Measurements from ENCODE around the gene RHOC. TPM values are rescaled to one million over a fixed set of nuclear protein-coding genes. Genes with fewer than 3 reads are reported as not detected.

RHOC gene
- total RNA-seq, 1 donor from 2014 or later: 87.5 TPM

DNA sequence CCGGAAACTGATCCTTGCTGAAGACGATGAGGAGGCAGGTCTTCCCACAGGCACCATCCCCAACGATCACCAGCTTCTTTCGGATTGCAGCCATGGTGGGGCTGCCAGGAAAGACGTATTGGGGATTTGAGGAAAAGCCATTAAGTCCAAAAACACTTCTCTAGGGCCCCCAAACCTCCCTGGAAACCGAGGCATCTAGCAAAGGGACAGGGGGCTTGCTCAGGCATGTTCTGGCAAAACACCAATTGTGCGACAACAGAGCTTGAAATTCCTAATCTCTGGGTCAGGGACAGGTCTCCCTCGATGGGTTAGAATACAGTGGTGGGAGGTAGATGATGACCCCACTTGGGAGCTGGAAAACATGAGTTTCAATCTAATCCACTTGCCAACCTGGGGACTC, 3.2 kb downstream of the RHOC start:
- intact Hi-C loops (cut with micrococcal nuclease): no loop called here

DNA sequence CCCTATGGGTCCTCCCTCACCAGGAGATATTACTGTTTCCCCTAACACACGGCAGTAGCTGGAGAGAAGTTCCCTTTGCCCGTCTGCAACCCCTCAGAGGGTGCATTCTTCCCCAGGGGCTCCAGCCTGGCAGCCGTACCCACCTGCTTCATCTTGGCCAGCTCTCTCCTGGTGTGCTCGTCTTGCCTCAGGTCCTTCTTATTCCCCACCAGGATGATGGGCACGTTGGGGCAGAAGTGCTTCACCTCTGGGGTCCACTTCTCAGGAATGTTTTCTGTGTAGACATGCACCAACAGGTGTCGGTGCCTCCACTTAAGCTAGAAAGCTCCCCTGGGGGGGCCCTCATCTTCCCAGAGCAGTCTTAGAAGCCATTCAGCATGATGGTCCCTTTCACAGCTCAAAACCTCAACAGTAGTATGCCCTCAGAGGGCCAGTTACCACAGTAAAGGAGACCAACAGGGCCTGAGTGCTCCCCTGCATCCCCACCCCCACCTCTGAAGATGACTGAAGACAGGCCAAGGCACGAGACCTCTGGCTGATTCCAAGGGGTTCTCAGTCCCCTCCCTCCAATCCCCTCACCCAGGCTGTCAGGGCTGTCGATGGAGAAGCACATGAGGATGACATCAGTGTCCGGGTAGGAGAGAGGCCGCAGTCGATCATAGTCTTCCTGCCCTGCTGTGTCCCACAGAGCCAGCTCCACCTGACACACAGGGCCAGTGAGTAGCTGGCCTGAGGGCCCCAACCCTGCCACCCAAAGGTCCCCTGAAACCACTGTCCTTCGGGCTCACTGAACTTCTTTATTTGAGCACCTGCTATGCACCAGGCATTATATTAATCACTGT, 4.3 kb downstream of the RHOC start:
- intact Hi-C loops (cut with micrococcal nuclease): no loop called here

DNA sequence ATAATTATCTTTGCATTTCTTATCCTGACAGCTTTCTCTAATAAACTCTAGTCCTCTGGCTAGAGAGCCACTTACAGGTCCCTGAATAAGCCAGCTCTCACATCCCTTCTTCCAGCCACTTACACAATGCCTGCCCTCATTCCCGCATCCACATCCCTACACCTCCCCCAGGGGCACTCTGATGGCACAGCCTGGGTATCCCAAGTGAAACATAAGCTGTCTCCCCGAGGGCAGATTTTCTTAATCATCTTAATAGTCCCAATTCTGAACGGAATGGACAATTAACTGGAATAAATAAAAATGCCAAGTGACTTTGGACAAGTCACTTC, 4.9 kb downstream of the RHOC start:
- intact Hi-C loops (cut with micrococcal nuclease): no loop called here

DNA sequence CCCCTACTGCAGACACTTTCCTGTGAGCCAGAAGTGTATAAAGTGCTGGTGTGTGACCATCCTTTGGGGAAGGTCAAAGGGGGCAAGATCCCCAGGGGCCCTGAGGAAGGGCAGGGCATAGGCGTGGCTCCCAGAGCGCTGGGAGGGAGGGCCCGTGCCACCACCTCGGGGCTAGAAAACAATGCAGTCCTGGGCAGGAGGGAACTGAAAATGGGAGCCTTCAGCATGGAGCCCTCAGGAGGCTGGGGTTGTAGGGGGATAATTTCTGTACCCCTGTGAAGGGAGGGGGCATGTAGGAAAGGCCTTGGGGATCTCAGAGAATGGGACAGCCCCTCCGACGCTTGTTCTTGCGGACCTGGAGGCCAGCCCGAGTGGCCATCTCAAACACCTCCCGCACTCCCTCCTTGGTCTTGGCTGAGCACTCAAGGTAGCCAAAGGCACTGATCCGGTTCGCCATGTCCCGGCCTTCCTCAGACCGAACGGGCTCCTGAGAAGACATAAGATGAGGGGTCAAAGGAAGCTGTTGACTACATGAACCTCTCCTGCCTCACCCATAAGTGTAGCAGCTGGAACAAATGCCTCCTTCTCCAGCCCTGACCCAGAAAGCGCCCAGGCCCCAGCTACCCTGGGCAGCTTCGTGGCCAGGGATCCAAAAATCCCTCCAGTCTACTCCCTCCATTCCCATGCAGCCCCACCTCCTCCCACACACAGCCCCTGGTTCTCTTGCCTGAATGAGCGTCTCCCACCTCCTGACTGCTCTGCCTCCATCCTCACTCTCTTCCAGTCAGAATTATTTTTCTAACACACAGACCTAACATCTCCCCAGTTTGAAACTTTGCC, 5.5 kb downstream of the RHOC start:
- intact Hi-C loops (cut with micrococcal nuclease): no loop called here

DNA sequence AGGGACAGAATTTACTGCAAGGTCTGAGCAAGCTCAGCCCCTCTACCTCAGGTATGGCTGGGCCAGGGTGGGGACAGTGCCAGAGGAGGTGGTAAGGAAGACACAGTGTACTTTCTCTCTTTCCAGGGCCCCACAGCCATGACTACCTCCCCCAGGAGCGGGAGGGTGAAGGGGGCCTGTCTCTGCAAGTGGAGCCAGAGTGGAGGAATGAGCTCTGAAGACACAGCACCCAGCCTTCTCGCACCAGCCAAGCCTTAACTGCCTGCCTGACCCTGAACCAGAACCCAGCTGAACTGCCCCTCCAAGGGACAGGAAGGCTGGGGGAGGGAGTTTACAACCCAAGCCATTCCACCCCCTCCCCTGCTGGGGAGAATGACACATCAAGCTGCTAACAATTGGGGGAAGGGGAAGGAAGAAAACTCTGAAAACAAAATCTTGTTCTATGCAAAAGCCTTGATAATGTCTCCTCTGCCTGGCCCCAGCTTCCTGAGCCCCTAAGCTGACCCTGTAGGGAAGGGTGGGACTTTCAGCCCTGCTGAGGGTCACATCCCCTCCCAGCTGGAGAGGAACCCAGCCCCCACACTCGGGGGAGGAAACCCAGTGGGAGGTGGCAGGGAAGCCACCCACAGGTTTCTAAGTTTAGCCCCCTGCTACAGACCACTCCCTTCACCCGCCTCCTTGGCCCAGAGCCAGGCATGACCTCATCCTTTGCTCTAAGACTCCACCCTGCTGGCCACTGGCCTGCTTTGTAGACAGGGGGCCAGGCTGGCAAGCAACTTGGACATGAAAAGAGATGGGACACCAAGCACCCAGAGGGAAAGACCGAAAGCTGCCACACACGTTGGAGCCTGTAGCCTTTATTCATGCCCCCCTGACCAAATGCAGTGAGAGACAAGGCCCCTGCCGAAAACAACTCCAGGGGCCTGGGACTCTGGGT, 6.4 kb downstream of the RHOC start:
- intact Hi-C loops (cut with micrococcal nuclease): no loop called here

DNA sequence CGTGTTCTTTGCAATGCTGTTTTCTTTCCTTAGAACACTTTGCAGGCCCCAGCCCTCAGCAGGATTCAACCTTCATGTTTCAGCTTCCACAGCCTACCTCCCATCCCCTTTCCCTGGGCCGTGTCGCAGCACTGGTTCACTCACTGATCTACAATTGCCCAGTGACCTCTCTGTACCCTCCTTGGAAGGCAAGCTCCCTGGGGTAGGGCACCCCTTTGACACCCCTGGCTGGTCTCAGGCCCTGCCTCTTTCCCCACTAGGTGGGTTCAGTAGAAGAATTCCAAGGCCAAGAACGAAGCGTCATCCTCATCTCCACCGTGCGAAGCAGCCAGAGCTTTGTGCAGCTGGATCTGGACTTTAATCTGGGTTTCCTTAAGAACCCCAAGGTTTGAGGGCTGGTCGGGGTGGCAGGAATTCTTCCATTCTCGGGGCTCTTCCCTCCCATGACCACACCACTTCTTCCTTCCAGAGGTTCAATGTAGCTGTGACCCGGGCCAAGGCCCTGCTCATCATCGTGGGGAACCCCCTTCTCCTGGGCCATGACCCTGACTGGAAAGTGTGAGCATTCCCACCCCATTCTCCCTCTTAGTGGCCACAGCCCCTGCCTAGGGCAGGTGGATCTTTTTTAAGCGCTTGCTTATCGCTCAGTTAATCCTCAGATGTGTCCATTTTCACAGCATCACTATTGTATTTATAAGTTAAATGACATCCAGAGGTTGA, 7.3 kb downstream of the RHOC start:
- intact Hi-C loops (cut with micrococcal nuclease): no loop called here

DNA sequence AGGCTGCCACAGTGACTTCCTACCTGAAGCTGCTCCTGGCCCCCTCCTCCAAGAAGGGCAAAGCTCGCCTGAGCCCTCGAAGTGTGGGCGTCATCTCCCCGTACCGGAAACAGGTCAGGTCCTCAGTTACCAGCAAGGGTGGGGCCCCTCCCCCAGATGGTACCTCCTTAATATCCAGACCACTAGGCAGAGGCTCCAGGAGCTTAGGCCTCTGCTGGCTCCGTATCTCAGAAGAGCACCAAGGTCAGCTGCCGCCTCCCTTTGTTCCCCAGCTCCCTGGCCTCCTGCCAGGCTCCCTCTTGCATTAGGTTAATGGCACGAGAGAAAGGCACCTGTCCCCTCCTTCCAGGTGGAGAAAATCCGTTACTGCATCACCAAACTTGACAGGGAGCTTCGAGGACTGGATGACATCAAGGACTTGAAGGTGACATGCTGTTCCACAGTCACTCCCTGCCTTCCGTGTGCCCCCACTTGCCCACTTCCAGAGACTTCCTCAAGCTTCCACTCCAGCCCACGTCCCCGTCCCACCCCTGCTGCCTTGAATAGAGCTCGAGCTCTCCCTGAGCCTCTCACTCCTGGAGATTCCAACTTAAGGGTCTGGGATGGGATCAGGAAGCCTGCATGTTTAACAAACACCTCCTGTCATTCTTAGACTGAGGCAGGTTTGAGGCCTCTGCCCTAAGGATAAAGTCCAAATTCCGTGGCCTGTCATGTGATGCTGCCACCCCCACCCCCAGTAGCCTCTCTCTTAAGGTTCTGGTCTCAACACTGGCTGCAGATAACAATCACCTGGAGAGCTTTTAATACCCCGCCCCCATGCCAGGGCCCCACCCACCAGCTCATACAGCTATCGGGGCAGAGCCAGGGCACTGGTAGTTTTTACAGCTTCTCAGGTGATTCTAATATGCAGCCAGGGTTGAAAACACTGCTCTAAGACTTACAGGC, 8.3 kb downstream of the RHOC start:
- intact Hi-C loops (cut with micrococcal nuclease): no loop called here

DNA sequence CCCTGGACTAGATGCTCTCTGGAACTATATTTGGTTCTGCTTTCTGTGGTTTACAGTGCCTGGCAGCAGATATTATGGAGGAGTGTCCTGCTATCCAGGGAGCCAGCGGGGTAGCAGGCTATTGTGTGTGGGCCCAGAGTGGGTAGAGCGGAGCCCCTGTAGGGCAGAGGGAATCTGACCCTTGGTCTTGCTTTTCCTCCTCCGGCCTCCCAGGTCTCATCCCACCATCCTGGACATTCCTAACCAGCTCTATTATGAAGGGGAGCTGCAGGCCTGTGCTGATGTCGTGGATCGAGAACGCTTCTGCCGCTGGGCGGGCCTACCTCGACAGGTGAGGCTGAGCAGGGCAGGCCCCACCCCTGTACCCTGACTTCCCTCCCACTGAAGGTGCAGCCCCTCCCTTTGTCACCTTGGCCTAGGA, 9.1 kb downstream of the RHOC start:
- intact Hi-C loops (cut with micrococcal nuclease): no loop called here

DNA sequence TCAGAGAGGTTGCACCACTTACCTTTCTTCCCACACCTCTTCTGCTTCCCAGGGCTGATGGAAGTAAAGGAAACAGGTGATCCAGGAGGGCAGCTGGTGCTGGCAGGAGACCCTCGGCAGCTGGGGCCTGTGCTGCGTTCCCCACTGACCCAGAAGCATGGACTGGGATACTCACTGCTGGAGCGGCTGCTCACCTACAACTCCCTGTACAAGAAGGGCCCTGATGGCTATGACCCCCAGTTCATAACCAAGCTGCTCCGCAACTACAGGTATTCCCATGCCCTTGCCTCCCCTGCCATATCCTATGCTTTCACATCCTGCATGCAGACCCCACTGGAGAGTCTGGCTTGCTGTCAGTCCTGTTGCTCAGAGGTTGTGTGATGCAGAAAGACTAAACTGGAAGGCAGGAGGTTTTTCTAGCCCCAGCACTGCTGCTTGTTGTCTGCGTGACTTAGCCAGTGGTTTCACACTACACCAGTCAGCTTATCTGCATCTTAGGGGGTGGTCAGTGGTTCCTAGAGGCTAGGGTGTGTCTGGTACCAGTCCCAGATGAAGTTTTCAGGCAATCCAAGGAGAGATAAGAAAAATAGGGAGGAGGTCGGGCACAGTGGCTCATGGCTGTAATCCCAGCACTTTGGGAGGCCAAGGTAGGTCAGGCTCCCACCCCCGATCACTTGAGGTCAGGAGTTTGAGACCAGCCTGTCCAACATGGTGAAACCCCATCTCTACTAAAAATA, 10.2 kb downstream of the RHOC start:
- intact Hi-C loops (cut with micrococcal nuclease): no loop called here

DNA sequence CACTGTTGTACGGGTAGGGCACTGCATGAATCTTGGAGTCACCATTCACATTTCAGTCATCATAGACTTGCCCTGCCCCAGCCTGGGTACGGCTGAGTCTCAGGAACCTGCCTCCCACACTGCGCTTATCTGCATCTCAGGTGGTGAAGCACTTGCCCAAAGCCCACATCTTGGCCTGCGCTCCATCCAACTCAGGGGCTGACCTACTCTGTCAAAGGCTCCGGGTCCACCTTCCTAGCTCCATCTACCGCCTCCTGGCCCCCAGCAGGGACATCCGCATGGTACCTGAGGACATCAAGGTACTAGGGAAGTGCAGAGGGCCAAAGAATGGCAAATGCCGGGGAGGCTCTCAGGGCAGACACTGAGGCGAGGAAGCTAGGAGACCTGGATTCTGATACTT, 11.7 kb downstream of the RHOC start:
- intact Hi-C loops (cut with micrococcal nuclease): no loop called here

DNA sequence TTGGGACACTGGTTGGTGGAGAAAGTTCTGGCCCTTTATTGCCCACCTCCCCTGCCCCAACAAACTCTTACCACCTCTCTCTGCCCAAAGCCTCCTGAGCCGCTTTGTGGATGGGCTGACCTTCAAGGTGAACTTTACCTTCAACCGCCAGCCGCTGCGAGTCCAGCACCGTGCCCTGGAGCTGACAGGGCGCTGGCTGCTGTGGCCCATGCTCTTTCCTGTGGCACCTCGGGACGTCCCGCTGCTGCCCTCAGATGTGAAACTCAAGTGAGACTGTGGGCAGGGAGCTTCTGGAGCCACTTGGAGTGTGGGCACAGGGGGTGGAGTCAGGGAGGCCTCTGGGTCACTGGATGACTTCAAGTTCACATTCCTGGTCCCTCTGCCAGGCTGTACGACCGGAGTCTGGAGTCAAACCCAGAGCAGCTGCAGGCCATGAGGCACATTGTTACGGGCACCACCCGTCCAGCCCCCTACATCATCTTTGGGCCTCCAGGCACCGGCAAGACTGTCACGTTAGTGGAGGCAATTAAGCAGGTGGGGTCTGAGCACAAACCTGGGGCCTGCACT, 12.5 kb downstream of the RHOC start:
- intact Hi-C loops (cut with micrococcal nuclease): no loop called here

DNA sequence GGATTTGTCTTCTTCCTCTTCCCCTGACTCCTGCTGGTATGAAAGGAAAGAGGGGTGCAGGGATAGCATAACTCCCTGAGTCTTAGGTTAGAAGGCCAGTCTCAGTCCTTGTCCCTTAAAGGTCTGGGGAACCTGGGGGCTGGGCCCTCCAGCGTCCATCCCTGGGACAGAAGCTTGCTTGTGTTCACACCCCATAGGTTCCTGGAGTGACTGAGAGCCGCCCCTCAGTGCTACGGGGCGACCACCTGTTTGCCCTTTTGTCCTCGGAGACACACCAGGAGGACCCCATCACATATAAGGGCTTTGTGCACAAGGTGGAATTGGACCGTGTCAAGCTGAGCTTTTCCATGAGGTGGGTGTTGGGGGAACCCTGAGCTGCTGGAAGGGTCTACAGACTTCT, 13.1 kb downstream of the RHOC start:
- intact Hi-C loops (cut with micrococcal nuclease): no loop called here

DNA sequence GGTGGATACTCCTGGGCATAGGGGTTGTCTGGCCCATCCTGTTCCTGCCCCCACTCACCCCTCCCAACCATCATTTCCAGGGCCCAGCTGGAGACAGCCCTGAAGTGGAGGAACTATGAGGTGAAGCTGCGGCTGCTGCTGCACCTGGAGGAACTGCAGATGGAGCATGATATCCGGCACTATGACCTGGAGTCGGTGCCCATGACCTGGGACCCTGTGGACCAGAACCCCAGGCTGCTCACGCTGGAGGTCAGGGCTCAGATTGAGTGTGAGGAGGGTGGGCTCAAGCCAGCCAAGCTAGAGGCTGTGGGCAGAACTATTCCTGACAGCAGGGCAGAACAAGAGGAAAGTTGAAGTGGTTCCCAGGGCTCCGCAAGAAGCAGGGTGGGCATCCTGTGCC, 14.2 kb downstream of the RHOC start:
- intact Hi-C loops (cut with micrococcal nuclease): no loop called here

DNA sequence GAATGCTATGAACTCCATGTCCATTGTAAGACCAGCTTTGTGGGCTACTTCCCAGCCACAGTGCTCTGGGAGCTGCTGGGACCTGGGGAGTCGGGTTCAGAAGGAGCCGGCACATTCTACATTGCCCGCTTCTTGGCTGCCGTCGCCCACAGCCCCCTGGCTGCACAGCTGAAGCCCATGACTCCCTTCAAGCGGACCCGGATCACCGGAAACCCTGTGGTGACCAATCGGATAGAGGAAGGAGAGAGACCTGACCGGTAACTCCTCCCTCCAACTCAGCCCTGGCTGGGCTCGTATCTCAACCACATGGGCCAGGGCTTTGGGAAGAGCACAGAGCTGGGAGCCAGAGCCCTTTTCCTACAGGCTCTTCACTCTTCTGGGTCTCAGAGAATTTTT, 17.1 kb downstream of the RHOC start:
- intact Hi-C loops (cut with micrococcal nuclease): no loop called here

DNA sequence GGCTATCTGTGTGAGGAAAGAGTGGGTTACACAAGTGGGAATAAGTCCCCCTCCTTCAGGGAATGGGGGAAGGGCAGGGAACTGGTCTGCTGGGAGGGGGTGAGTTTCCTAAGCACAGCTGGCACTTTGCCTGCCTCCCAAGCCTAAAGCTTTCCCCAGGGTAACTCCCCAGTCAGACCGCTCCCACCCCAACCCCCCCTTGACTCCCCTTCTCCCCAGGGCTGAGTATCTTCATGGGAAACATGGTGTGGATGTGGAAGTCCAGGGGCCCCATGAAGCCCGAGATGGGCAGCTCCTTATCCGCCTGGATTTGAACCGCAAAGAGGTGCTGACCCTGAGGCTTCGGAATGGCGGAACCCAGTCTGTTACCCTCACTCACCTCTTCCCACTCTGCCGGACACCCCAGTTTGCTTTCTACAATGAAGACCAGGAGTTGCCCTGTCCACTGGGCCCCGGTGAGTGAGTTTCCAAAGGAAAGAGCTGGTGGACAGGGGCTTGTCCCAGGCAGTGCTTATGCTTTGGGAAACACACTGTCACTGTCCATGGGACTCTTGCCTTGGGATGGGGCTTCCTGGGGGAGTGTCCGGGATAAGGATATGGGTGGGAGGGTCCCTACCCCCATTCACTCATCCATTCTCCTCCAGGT, 17.6 kb downstream of the RHOC start:
- intact Hi-C loops (cut with micrococcal nuclease): no loop called here

DNA sequence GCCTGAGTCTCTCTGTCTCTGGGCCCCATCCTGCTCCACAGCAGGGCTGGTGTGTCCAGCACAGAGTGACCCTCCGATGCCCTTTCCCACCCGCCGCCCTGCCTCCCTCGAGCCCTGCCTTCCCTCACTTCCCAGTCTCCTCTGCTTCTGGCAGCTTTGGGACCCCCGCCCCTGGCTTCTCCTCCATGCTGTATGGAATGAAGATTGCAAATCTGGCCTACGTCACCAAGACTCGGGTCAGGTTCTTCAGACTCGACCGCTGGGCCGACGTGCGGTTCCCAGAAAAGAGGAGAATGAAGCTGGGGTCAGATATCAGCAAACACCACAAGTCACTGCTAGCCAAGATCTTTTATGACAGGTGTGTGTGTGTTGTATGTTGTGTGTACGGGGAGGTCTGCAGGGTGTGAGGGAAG, 18.1 kb downstream of the RHOC start:
- intact Hi-C loops (cut with micrococcal nuclease): no loop called here

DNA sequence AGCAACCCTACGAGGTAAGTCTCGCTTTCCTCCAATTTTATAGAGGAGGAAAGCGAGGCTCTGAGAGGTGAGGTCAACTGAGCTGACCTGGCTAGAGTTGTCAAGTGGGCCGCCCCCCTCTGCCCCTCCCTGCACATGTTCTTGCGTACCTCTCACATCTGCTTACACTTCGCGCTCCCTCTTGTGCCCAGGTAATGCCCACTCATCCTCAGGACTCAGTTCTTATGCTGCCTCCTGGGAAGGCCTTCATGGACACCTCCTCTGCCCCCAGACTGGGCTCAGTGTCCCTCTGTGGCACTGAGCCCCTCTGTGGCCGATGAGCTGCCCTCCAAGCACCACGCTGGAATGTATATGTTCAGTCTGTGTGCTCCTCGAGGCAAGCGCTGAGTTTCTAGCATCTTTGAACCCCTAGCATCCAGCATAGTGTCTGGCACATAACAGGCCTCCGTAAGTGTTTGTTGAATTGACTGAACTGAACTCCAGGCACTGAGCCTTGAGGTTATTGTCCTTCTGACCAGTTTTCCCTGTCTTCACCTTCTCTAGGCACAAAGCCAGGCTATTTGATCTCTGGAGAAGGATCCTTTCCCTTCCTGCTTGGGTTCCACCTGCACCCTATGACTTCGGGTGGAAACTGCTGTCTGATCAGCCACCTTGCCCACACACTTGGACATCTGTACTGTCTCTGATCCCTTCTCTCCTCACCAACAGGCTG, 19.0 kb downstream of the RHOC start:
- intact Hi-C loops (cut with micrococcal nuclease): no loop called here

DNA sequence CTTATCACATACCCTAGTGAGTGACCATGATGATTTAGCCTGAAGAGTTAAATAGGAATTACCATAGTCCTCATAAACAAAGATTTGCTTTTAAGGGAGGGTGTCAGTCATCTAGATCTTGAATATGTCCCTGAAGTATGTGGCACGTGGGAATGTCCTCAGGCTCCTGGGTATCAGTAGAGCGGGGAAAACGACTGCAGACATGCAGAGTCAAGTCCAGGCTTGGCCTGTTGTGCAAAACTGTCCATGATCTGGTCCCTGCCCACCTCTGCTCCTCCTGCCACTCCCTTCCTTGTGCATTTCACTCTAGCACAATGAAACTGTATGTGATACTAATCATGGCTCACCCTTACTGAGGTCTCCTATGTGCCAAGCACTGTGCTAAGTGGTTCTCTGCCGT, 19.6 kb downstream of the RHOC start:
- intact Hi-C loops (cut with micrococcal nuclease): no loop called here

Data from T-helper 2 cell treated with Interferon-gamma antibody and Interleukin-4, amounts not matched to agents 100 ng/mL and 5 ng/mL, for 36 hours (primary cell).